Right lobe of liver (tissue), 6 donors: ENCODE data around the gene DDA1. TPM values are rescaled to one million over a fixed set of nuclear protein-coding genes. Genes with fewer than 3 reads are reported as not detected.
A peak's percentile ranks its signal among the peaks of the same experiment; 100 is the strongest.

Source experiments
- ATAC-seq, 4 donors: fragments of 200-7000 bp; cut with Tn5 transposase; one replicate each; pipeline ENCODE4 v1.9.1; 2020; ENCODE audit warnings: mild to moderate bottlenecking in 4 of 4, moderate library complexity in 4 of 4
- DNase-seq, 3 donors: peaks; one replicate each; pipeline ENCODE4 v3.0.0-alpha.2; 2020
- H3K27ac ChIP-seq, 3 donors: fragments of 200-600 bp; one replicate each; pipeline ENCODE4 v1.8.0; 2022
- H3K27me3 ChIP-seq, 2 donors: fragments of 200-600 bp; one replicate each; pipeline ENCODE4 v1.8.0; 2022
- H3K36me3 ChIP-seq, 4 donors: fragments of 200-600 bp; sonication (generic) in 1 of 4; one replicate each; pipeline versions ENCODE4 v1.5.1 to v1.8.0; 2017 to 2022; ENCODE audit warnings: control low read depth in 1 of 4
- H3K4me1 ChIP-seq, 4 donors: fragments of 200-600 bp; sonication (generic) in 1 of 4; one replicate each; pipeline versions ENCODE4 v1.5.1 to v1.8.0; 2017 to 2022; ENCODE audit warnings: control low read depth in 1 of 4
- H3K4me3 ChIP-seq, 3 donors: fragments of 200-600 bp; one replicate each; pipeline ENCODE4 v1.8.0; 2022
- H3K9me3 ChIP-seq, 4 donors: fragments of 200-600 bp; sonication (generic) in 1 of 4; one replicate each; pipeline versions ENCODE4 v1.5.1 to v1.8.0; 2017 to 2022; ENCODE audit warnings: control low read depth in 1 of 4
- POLR2A ChIP-seq: fragments of 450-650 bp; IDR thresholded peaks from one replicate; pipeline ENCODE4 v1.6.1; 2017; ENCODE audit warnings: antibody characterized with exemption, mild to moderate bottlenecking
- WGBS: methylation state at CpG from one replicate; pipeline ENCODE4 v1.1.6; 2018; ENCODE audit warnings: low coverage, low lambda C conversion rate; ENCODE audit not compliant: insufficient coverage; ENCODE audit errors: missing lambda C conversion rate; 5-methylcytosine and 5-hydroxymethylcytosine counted together
- intact Hi-C, 2 donors: fragments of 100-400 bp; cut with DNase I; formaldehyde crosslinking; loops; one replicate each; pipeline versions ENCODE4 v1.11.2 to v1.14.1; 2022
- total RNA-seq, 6 experiments: library from RNA; depleted of rRNA in 2 of 6; stranded (reverse); fragments of >200 nt in 2 of 6; fragmentation: NEBNext Ultra II Directional in 3 of 6; extraction: Animal tissue kit (Norgen Biotek cat#: 25700) in 3 of 6; gene quantifications; one replicate each; pipeline versions ENCODE4 v1.1.0 to v1.2.4, GENCODE V29; 2016 to 2023
- TF ChIP-seq, protein P1 (sequence below), 4 donors: fragments of 200-600 bp in 3 of 4; fragments of 450-650 bp in 1 of 4; IDR thresholded peaks; one replicate each; pipeline versions ENCODE4 v1.5.1 to v1.8.0; 2016 to 2022; ENCODE audit warnings: antibody characterized with exemption in 4 of 4, mild to moderate bottlenecking in 2 of 4
- donor health status: DM: no; HTN: yes; CAD: no.
- donor health status: DM: no; HTN: no; CAD: no.
- donor health status: DM: no; HTN: no; CAD: no.
- donor health status: DM: no; HTN: yes; CAD: no.
- donor health status: DM: no; HTN: yes; CAD: no.

Gene DDA1
- total RNA-seq, 6 experiments from 2014 or later, result 10.4 to 23.4 (median 14.1) TPM

DNA sequence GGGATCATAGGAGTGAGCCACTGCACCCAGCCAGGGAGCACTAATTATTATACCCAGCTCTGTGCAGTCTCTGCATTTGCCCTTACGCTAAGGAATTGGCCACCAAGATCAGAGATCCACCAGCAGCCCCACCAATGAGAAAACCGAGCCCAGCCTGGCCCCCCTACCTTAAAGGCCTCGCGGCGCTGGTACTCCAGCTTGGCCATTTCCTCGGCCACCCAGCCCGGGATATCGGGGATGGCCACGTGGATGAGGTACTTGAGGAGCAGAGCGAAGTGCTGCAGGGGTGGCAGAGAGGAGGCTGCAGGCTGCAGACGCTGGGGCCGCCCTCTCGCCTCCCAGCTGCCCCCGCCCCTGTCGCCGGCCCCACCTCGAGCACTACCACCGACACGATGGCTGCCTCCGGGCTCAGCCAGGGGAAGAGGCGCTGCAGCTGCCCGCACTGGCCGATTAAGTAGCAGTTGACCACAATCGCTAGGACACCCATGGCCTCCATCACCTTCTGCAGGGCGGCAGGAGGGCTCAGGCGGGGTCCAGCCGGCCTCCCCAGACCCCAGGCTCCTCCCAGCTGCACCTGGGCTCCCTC, 17.8 kb downstream of the DDA1 start:
- no peak overlapping the region for H3K27ac ChIP-seq
- intact Hi-C loops, result no loop called here
- H3K27me3 ChIP-seq, result no peaks in the 10 kb centered on the region
- TF ChIP-seq, protein P1, sequence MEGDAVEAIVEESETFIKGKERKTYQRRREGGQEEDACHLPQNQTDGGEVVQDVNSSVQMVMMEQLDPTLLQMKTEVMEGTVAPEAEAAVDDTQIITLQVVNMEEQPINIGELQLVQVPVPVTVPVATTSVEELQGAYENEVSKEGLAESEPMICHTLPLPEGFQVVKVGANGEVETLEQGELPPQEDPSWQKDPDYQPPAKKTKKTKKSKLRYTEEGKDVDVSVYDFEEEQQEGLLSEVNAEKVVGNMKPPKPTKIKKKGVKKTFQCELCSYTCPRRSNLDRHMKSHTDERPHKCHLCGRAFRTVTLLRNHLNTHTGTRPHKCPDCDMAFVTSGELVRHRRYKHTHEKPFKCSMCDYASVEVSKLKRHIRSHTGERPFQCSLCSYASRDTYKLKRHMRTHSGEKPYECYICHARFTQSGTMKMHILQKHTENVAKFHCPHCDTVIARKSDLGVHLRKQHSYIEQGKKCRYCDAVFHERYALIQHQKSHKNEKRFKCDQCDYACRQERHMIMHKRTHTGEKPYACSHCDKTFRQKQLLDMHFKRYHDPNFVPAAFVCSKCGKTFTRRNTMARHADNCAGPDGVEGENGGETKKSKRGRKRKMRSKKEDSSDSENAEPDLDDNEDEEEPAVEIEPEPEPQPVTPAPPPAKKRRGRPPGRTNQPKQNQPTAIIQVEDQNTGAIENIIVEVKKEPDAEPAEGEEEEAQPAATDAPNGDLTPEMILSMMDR (IDR thresholded peaks at IDR 0.05), result no peak
- no peak for TF ChIP-seq POLR2A
- no peaks in the 10 kb centered on the region for H3K36me3 ChIP-seq
- 100% methylated on average over 2 of the region's 27 CpGs for WGBS
- no peaks in the 10 kb centered on the region for H3K9me3 ChIP-seq
- H3K4me1 ChIP-seq, result peaks cover 0 to 30% (median 10%) of the 10 kb centered on the region in 4 donors
- H3K4me3 ChIP-seq, result no peak overlapping the region
- ATAC-seq (no peak), DNase-seq (no peak)

- intact Hi-C loops, result no loop called here
- Histone ChIP-seq H3K4me3 (peak overlapping the region in 2 of 3 donors; percentile 23 to 40), H3K4me1 (peaks cover 0 to 30% (median 10%) of the 10 kb centered on the region in 4 donors), H3K9me3 (no peaks in the 10 kb centered on the region), H3K27ac (no peak overlapping the region), H3K27me3 (no peaks in the 10 kb centered on the region), H3K36me3 (no peaks in the 10 kb centered on the region)
- DNase-seq, result no peak
- 33% methylated on average over 26 of the region's 64 CpGs for WGBS
- ATAC-seq, result peak; percentile 38 to 66 (median 50)
- TF ChIP-seq, protein P1 (IDR thresholded peaks at IDR 0.05), result peak in 2 of 4 donors; percentile 7 to 11
- TF ChIP-seq POLR2A, result no peak
These were observed 18.5 kb downstream of the DDA1 start for GRCh38 chr19:17327654-17328516.

- Histone ChIP-seq H3K4me3 (peak overlapping the region in 2 of 3 donors; percentile 23 to 40), H3K27ac (no peak overlapping the region), H3K4me1 (peaks cover 0 to 31% (median 10%) of the 10 kb centered on the region in 4 donors), H3K36me3 (no peaks in the 10 kb centered on the region), H3K27me3 (no peaks in the 10 kb centered on the region), H3K9me3 (no peaks in the 10 kb centered on the region)
- TF ChIP-seq, protein P1 (IDR thresholded peaks at IDR 0.05), result no peak
- no peak for TF ChIP-seq POLR2A
- ATAC-seq (no peak), DNase-seq (no peak)
- intact Hi-C loops, result no loop called here
- 33% methylated on average over 31 of the region's 94 CpGs for WGBS
These were observed 19.4 kb downstream of the DDA1 start for GRCh38 chr19:17328517-17329365.

DNA sequence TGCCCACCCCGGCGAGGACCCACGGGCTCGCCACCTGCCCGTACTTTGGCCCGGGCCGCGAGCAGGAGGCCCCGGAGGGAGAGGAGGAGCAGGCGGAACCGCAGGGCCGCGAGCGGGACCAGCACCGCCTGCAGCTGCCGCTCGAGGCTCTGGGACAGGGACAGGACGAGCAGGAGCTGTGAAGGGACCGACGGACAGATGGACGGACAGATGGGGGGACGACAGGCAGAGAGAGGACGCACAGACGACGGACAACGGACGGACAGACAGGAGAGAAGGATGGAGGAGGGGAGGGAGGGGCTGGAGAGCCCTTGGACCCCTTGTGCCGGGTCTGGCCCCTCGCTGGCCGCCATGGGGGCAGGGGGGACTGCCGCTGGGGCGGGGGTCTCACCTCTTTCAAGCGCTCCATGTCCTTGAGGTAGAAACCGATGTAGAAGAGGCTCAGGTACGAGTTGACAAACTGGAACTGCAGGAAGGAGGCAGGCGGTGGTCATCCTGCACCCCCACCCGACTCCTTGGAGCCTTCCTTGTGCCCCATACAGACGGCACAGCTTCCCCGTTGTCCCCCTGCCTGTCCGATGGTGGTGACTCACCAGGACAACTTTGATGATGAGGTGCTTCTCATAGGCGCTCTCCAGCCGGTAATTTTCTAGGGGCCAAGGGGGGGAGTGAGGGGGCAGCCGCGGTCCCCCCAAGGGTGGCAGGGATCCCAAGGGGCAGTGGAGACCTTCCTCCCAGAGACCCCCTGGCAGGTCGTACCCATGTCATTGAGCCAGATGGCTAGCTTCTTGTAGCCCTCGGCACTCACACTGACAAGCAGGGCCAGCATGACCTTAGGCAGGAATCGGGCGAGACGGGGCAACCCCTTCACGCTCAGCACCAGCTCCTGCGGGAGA, 20.3 kb downstream of the DDA1 start:
- TF ChIP-seq, protein P1 (IDR thresholded peaks at IDR 0.05), result no peak
- no peak for TF ChIP-seq POLR2A
- H3K27ac ChIP-seq, result no peak overlapping the region
- no peak for DNase-seq
- H3K9me3 ChIP-seq, result no peaks in the 10 kb centered on the region
- H3K27me3 ChIP-seq, result no peaks in the 10 kb centered on the region
- 69% methylated on average over 22 of the region's 51 CpGs for WGBS
- no peak overlapping the region for H3K4me3 ChIP-seq
- H3K36me3 ChIP-seq, result no peaks in the 10 kb centered on the region
- intact Hi-C loops, result no loop called here
- ATAC-seq, result no peak
- peaks cover 0 to 36% (median 10%) of the 10 kb centered on the region in 4 donors for H3K4me1 ChIP-seq
